PFSK-1 (cell line): ENCODE results near the gene CLEC1B.

ENCODE experiments used
- FOXP2 ChIP-seq: optimal IDR thresholded peaks from 2 replicates; pipeline ENCODE3; 2011; ENCODE audit warnings: borderline replicate concordance, control low read depth, inconsistent platforms; ENCODE audit not compliant: insufficient read depth; ENCODE audit errors: extremely low read length, extremely low read depth
- POLR2AphosphoS5 ChIP-seq: IDR thresholded peaks from 2 replicates; pipeline ENCODE4 v1.6.1; 2012; ENCODE audit warnings: low read depth, mild to moderate bottlenecking, control low read depth, low read length, moderate library complexity
- SIN3A ChIP-seq: IDR thresholded peaks from 2 replicates; pipeline ENCODE4 v1.6.1; 2012; ENCODE audit warnings: mild to moderate bottlenecking, low read length, moderate library complexity, borderline replicate concordance; ENCODE audit not compliant: insufficient read depth
- TAF1 ChIP-seq: IDR thresholded peaks from 2 replicates; pipeline ENCODE4 v1.6.1; 2012; ENCODE audit warnings: low read length, control low read depth, borderline replicate concordance; ENCODE audit not compliant: insufficient read depth
- TF ChIP-seq, protein P1 (sequence below), 2 experiments: IDR thresholded peaks; 2 replicates each; pipeline versions ENCODE4 v1.6.1 to v1.8.0; 2011 to 2012; ENCODE audit warnings: low read depth in 2 of 2, low read length in 2 of 2, control low read depth in 1 of 2, inconsistent platforms in 1 of 2, mild to moderate bottlenecking in 1 of 2, moderate library complexity in 1 of 2; ENCODE audit not compliant: insufficient read depth in 1 of 2

Gene CLEC1B

GRCh38 chr12:10031321-10031720 lies 32.4 kb upstream of the CLEC1B start:
- TF ChIP-seq, protein P1, sequence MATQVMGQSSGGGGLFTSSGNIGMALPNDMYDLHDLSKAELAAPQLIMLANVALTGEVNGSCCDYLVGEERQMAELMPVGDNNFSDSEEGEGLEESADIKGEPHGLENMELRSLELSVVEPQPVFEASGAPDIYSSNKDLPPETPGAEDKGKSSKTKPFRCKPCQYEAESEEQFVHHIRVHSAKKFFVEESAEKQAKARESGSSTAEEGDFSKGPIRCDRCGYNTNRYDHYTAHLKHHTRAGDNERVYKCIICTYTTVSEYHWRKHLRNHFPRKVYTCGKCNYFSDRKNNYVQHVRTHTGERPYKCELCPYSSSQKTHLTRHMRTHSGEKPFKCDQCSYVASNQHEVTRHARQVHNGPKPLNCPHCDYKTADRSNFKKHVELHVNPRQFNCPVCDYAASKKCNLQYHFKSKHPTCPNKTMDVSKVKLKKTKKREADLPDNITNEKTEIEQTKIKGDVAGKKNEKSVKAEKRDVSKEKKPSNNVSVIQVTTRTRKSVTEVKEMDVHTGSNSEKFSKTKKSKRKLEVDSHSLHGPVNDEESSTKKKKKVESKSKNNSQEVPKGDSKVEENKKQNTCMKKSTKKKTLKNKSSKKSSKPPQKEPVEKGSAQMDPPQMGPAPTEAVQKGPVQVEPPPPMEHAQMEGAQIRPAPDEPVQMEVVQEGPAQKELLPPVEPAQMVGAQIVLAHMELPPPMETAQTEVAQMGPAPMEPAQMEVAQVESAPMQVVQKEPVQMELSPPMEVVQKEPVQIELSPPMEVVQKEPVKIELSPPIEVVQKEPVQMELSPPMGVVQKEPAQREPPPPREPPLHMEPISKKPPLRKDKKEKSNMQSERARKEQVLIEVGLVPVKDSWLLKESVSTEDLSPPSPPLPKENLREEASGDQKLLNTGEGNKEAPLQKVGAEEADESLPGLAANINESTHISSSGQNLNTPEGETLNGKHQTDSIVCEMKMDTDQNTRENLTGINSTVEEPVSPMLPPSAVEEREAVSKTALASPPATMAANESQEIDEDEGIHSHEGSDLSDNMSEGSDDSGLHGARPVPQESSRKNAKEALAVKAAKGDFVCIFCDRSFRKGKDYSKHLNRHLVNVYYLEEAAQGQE (IDR thresholded peaks at IDR 0.05; ENCODE audit: insufficient read depth in 1 of 2, low read depth in 2 of 2, low read length in 2 of 2) = no peak
- TF ChIP-seq SIN3A = no peak
- no peak for TF ChIP-seq TAF1
- no peak for TF ChIP-seq FOXP2
- TF ChIP-seq POLR2AphosphoS5 = no peak

DNA sequence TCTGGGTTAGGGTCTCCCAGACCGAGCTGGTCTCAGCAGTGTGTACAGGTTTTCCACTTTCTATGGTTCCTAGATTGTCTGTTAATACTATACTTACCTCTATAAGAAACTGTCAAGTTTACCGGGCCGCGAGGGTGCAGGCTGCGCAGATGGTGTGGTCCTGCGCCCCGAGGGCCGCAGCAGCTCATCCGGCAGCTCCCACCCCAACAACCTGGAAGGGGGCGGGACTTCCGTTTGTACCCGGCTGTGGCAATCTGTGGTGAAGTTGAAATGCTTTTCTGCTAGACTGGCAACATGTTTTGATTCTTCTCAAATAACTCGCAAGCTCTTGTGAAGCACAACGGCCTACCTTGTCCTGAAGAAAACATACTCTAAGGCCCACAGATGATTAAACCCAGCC lies 31.5 kb upstream of the CLEC1B start, which contains the start of gene CLEC9A:
TSS of gene CLEC9A (plus strand) at position 237 of the 400 bp plus-strand sequence. CDS start 22,006 bp downstream, outside the sequence.
- no peak for TF ChIP-seq FOXP2

- TF ChIP-seq SIN3A = no peak
Measured at GRCh38 chr12:10027721-10028120, 28.8 kb upstream of the CLEC1B start.

DNA sequence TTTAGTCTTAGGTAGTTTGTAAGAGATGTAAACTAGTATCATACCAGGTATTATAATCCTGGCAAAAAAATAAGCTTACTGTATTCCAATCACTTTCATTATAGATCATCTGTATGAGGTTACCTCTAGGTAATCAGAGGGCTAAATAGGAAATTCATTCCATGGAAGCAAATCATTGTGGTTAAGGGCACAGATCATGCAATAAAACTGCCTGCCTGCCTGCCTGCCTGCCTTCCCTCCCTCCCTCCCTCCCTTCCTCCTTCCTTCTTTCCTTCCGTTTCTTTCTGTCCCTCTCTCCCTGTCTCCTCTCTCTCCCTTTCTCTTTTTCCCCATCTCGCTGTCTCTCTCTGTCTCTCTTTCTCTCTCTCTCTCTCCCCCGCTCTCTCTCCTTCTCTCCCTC lies 28.4 kb upstream of the CLEC1B start:
- TF ChIP-seq SIN3A (no peak), POLR2AphosphoS5 (no peak), TAF1 (no peak), FOXP2 (no peak)
- TF ChIP-seq, protein P1 (IDR thresholded peaks at IDR 0.05; ENCODE audit: insufficient read depth in 1 of 2, low read depth in 2 of 2, low read length in 2 of 2) = no peak

DNA sequence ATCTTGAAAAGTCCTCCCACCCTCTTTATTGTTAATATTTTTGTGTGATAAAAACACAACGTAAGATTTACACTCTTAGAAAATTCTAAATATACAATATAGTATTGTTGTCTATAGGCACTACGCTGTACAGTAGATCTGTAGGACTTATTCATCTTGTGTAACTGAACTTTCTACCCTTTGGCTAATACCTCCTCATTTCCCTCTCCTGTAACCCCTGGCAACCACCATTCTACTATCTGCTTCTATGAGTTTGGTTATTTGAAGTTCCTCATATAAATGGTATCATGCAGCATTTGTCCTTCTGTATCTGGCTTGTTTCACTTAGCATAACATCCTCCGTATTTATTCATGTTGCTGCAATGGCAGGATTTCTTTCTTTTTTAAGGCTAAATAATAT lies 26.3 kb upstream of the CLEC1B start:
- TF ChIP-seq POLR2AphosphoS5 (no peak), SIN3A (no peak), TAF1 (no peak), FOXP2 (no peak)

- TF ChIP-seq FOXP2 (no peak), SIN3A (no peak), POLR2AphosphoS5 (no peak), TAF1 (no peak)
- TF ChIP-seq, protein P1 (IDR thresholded peaks at IDR 0.05; ENCODE audit: insufficient read depth in 1 of 2, low read depth in 2 of 2, low read length in 2 of 2) = no peak
Measured at GRCh38 chr12:10021342-10021741, 22.4 kb upstream of the CLEC1B start.

DNA sequence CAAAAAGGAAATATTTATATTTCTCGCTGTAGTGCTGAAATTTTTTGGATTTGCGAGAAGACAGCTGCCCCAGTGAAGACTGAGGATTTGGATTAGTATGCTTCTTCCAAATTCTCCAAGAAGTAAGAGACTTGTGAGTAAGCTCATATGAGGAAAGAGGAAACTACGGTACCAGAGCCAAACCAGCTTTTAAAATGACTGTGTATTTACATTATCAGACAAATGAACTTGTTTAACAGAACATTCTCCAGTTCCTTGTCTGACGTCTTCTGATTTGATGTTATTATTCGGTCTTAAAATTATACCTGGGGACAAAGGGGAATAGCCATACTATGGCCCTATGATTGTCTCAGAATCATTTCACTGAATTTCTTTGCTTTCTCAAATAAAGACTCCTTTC lies 19.5 kb upstream of the CLEC1B start:
- TF ChIP-seq TAF1 (no peak), POLR2AphosphoS5 (no peak), FOXP2 (no peak), SIN3A (no peak)
- TF ChIP-seq, protein P1 (IDR thresholded peaks at IDR 0.05; ENCODE audit: insufficient read depth in 1 of 2, low read depth in 2 of 2, low read length in 2 of 2) = no peak
